IMR-90 (cell line): ENCODE results near the gene KDSR. TPM values are rescaled to one million over a fixed set of nuclear protein-coding genes. Genes with fewer than 3 reads are reported as not detected.

Experiments used
- ATAC-seq: fragments of 200-7000 bp; cut with Tn5 transposase; 2 replicates; pipeline ENCODE4 v1.9.1; 2020; ENCODE audit warnings: low read depth, mild to moderate bottlenecking, moderate library complexity
- BruUV-seq: library from RNA; stranded (reverse); fragments of 400-500 nt; replicated peaks from 2 replicates; lab custom pipeline; 2021; lab: Mats Ljungman, UMichigan
- CTCF ChIA-PET: fragments of 300-600 bp; formaldehyde crosslinking; extraction: SDS; loops from one replicate; lab custom pipeline; 2021; ENCODE audit warnings: antibody characterized with exemption; lab: Yijun Ruan, JAX
- POLR2A ChIA-PET: fragments of 300-600 bp; sonication (Branson Sonifier 250); formaldehyde crosslinking; loops from one replicate; lab custom pipeline; 2022; ENCODE audit warnings: antibody characterized with exemption; ENCODE audit not compliant: unreplicated experiment; lab: Charles Lee
- DNase-seq: peaks from one replicate; pipeline ENCODE4 v3.0.0; 2013
- H2AFZ ChIP-seq: replicated peaks from 2 replicates; pipeline ENCODE3; 2013; ENCODE audit warnings: low read length, mild to moderate bottlenecking; ENCODE audit not compliant: poor library complexity
- H2AK5ac ChIP-seq: 2 replicates; pipeline ENCODE4 v1.6.1; 2013; ENCODE audit warnings: low read depth, low read length, inconsistent platforms
- H2AK9ac ChIP-seq: replicated peaks from 2 replicates; pipeline ENCODE3; 2013; ENCODE audit warnings: mild to moderate bottlenecking, low read depth, low read length, moderate library complexity; ENCODE audit not compliant: poor library complexity
- H2BK120ac ChIP-seq: 2 replicates; pipeline ENCODE4 v1.6.1; 2013; ENCODE audit warnings: low read depth, low read length, inconsistent platforms
- H2BK15ac ChIP-seq: 3 replicates; pipeline ENCODE4 v1.6.1; 2013; ENCODE audit warnings: low read depth, low read length, inconsistent platforms
- H2BK20ac ChIP-seq: 2 replicates; pipeline ENCODE4 v1.6.1; 2013; ENCODE audit warnings: low read depth, mild to moderate bottlenecking, inconsistent platforms, low read length, moderate library complexity
- H2BK5ac ChIP-seq: 2 replicates; pipeline ENCODE4 v1.6.1; 2013; ENCODE audit warnings: mild to moderate bottlenecking, low read depth, low read length, inconsistent platforms; ENCODE audit not compliant: poor library complexity, severe bottlenecking
- H3K14ac ChIP-seq: replicated peaks from 2 replicates; pipeline ENCODE4 v1.6.1; 2013; ENCODE audit warnings: low read depth, low read length, inconsistent platforms
- H3K18ac ChIP-seq: 2 replicates; pipeline ENCODE4 v1.6.1; 2013; ENCODE audit warnings: low read depth, low read length, control low read depth
- H3K23ac ChIP-seq: 2 replicates; pipeline ENCODE4 v1.6.1; 2013; ENCODE audit warnings: low read depth, low read length, inconsistent platforms
- H3K27ac ChIP-seq: 2 replicates; pipeline ENCODE4 v1.5.1; 2013; ENCODE audit warnings: mild to moderate bottlenecking, control low read depth, low read length; ENCODE audit not compliant: insufficient read depth
- H3K27me3 ChIP-seq: 2 replicates; pipeline ENCODE4 v1.6.1; 2013; ENCODE audit warnings: low read length; ENCODE audit not compliant: control insufficient read depth, insufficient read depth
- H3K36me3 ChIP-seq: 2 replicates; pipeline ENCODE4 v1.6.1; 2013; ENCODE audit warnings: low read length, mixed read lengths; ENCODE audit not compliant: control insufficient read depth, insufficient read depth
- H3K4ac ChIP-seq: 2 replicates; pipeline ENCODE4 v1.6.1; 2013; ENCODE audit warnings: low read depth, low read length, inconsistent platforms
- H3K4me1 ChIP-seq: 2 replicates; pipeline ENCODE4 v1.6.1; 2013; ENCODE audit warnings: low read length, mixed read lengths; ENCODE audit not compliant: control insufficient read depth, insufficient read depth
- H3K4me2 ChIP-seq: 2 replicates; pipeline ENCODE4 v1.6.1; 2013; ENCODE audit warnings: low read depth, mild to moderate bottlenecking, control low read depth, low read length, moderate library complexity
- H3K4me3 ChIP-seq: 2 replicates; pipeline ENCODE4 v1.5.1; 2013; ENCODE audit warnings: low read depth, mild to moderate bottlenecking, control low read depth, low read length, moderate library complexity; ENCODE audit not compliant: insufficient read depth
- H3K56ac ChIP-seq: 2 replicates; pipeline ENCODE4 v1.6.1; 2013; ENCODE audit warnings: low read length, inconsistent platforms; ENCODE audit not compliant: insufficient read depth; ENCODE audit errors: extremely low read depth
- H3K79me1 ChIP-seq, 2 experiments: 2 replicates each; pipeline ENCODE4 v1.6.1; 2013; ENCODE audit warnings: low read length in 2 of 2, inconsistent platforms in 1 of 2, low read depth in 1 of 2
- H3K9ac ChIP-seq: 2 replicates; pipeline ENCODE4 v1.6.1; 2013; ENCODE audit warnings: low read depth, low read length, control low read depth
- H3K9me1 ChIP-seq: 2 replicates; pipeline ENCODE4 v1.6.1; 2013; ENCODE audit warnings: low read length, inconsistent platforms; ENCODE audit not compliant: insufficient read depth
- H3K9me3 ChIP-seq: 2 replicates; pipeline ENCODE4 v1.6.1; 2013; ENCODE audit warnings: low read length; ENCODE audit not compliant: control insufficient read depth, insufficient read depth
- H4K20me1 ChIP-seq: 2 replicates; pipeline ENCODE4 v1.6.1; 2013; ENCODE audit warnings: low read length, inconsistent platforms; ENCODE audit not compliant: insufficient read depth
- H4K5ac ChIP-seq: 2 replicates; pipeline ENCODE4 v1.6.1; 2013; ENCODE audit warnings: mild to moderate bottlenecking, low read depth, low read length, control low read depth
- H4K8ac ChIP-seq, 2 experiments: 2 replicates each; pipeline ENCODE4 v1.6.1; 2013; ENCODE audit warnings: low read depth in 2 of 2, low read length in 2 of 2, control low read depth in 1 of 2, inconsistent platforms in 1 of 2
- H4K91ac ChIP-seq: 2 replicates; pipeline ENCODE4 v1.6.1; 2013; ENCODE audit warnings: low read depth, low read length, inconsistent platforms; ENCODE audit not compliant: insufficient read depth
- CEBPB ChIP-seq: IDR thresholded peaks from 2 replicates; pipeline ENCODE4 v1.6.1; 2012; ENCODE audit warnings: low read depth, low read length, improper control_type of control experiment
- CHD1 ChIP-seq: IDR thresholded peaks from 2 replicates; pipeline ENCODE4 v1.6.1; 2012; ENCODE audit warnings: low read depth, low read length, improper control_type of control experiment
- CTCF ChIP-seq: conservative IDR thresholded peaks from 2 replicates; pipeline ENCODE4 v1.5.1; 2012; ENCODE audit warnings: mild to moderate bottlenecking, low read depth, low read length, improper control_type of control experiment
- ELK1 ChIP-seq: fragments of 150-350 bp; IDR thresholded peaks from 2 replicates; pipeline ENCODE4 v1.6.1; 2016; ENCODE audit warnings: low read depth, mild to moderate bottlenecking, low read length, moderate library complexity, borderline replicate concordance
- FOS ChIP-seq: fragments of 150-350 bp; IDR thresholded peaks from 2 replicates; pipeline ENCODE4 v1.6.1; 2016; ENCODE audit warnings: low read depth, low read length
- NFE2L2 ChIP-seq: fragments of 150-350 bp; IDR thresholded peaks from 2 replicates; pipeline ENCODE4 v1.6.1; 2016; ENCODE audit warnings: low read depth, mild to moderate bottlenecking, low read length
- POLR2A ChIP-seq: IDR thresholded peaks from 2 replicates; pipeline ENCODE4 v1.6.1; 2012; ENCODE audit warnings: mild to moderate bottlenecking, low read depth, low read length
- RAD21 ChIP-seq: IDR thresholded peaks from 2 replicates; pipeline ENCODE4 v1.6.1; 2012; ENCODE audit warnings: low read length, improper control_type of control experiment
- RFX5 ChIP-seq: IDR thresholded peaks from 2 replicates; pipeline ENCODE4 v1.8.0; 2012; ENCODE audit warnings: low read depth, mild to moderate bottlenecking, low read length, moderate library complexity
- SMC3 ChIP-seq: fragments of 150-350 bp; IDR thresholded peaks from 2 replicates; pipeline ENCODE4 v1.6.1; 2016; ENCODE audit warnings: low read depth, mild to moderate bottlenecking, antibody characterized with exemption, low read length, moderate library complexity
- WGBS, 2 experiments: methylation state at CpG; one replicate each; pipeline versions ENCODE4 v1.1.5 to v1.1.7; 2013; ENCODE audit warnings: missing lambda C conversion rate in 2 of 2; ENCODE audit not compliant: insufficient read length in 1 of 2; ENCODE audit errors: extremely low coverage in 2 of 2; 5-methylcytosine and 5-hydroxymethylcytosine counted together
- dilution Hi-C: fragments of 300-500 bp; cut with HindIII; formaldehyde crosslinking; loops from one replicate; pipeline ENCODE4 v1.14.3; 2018; ENCODE audit warnings: low sequenced_read_pairs; ENCODE audit not compliant: unreplicated experiment
- in situ Hi-C: fragments of 300-500 bp; cut with MboI; formaldehyde crosslinking; loops from 3 replicates; pipeline ENCODE4 v1.14.3; 2019; ENCODE audit warnings: low sequenced_read_pairs, inconsistent platforms, mixed read lengths
- intact Hi-C: fragments of 100-400 bp; cut with micrococcal nuclease; formaldehyde crosslinking; loops from 2 replicates; pipeline ENCODE4 v1.10.0; 2022
- polyA plus RNA-seq, 3 experiments: library from polyadenylated mRNA; depleted of rRNA; stranded (reverse); fragments of >200 nt; gene quantifications; 2 replicates each; pipeline ENCODE4 v1.2.3, GENCODE V29; 2012; ENCODE audit warnings: low replicate concordance in 1 of 3
- total RNA-seq: library from RNA; depleted of rRNA; stranded (reverse); fragments of >200 nt; gene quantifications from 2 replicates; pipeline ENCODE4 v1.2.3, GENCODE V29; 2012

The KDSR gene
- total and polyA plus RNA-seq, 2 of the 4 experiments (the other 2 are of a cell fraction), result 21.5 to 21.9 TPM

DNA sequence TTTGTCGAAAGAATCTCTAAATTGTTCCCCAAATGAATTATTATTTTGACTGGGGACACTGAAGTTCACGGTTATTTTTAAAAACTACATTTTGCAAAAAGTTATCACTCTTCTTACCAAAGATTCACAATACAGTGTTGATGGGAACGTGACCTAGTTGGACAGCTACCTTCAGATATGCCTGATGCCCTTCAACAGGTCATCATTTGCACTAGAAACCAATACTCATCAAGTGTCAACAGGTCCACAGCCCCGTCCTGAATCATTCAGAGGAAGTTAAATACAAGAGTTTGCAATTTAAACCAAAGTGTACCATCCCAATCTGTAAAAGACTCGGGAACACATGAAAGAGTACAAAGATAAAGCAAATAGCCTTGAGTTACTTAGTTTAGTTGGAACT, 75.7 kb downstream of the KDSR start (continued):
- TF ChIP-seq CTCF, result no peak
- TF ChIP-seq CHD1, result no peak
- TF ChIP-seq POLR2A, result no peak
- no peak for TF ChIP-seq RFX5

- Histone ChIP-seq H2AK5ac (no peak overlapping the region), H2AK9ac (no peak overlapping the region), H3K79me1 (no peaks in the 10 kb centered on the region), H2BK5ac (no peak overlapping the region), H3K14ac (no peak overlapping the region), H4K5ac (no peak overlapping the region), H3K27ac (no peak overlapping the region), H3K4me3 (no peak overlapping the region), H2AFZ (no peak overlapping the region), H2BK15ac (no peak overlapping the region), H2BK120ac (no peak overlapping the region), H4K8ac (no peak overlapping the region), H2BK20ac (no peak overlapping the region), H3K23ac (no peak overlapping the region), H3K56ac (no peak overlapping the region), H3K4me1 (no peaks in the 10 kb centered on the region), H4K91ac (no peak overlapping the region), H3K4ac (no peak overlapping the region), H3K9ac (no peak overlapping the region), H3K9me3 (no peaks in the 10 kb centered on the region), H4K20me1 (no peaks in the 10 kb centered on the region), H3K4me2 (no peak overlapping the region), H3K9me1 (no peaks in the 10 kb centered on the region), H3K27me3 (peaks cover 3% of the 10 kb centered on the region), H3K18ac (no peak overlapping the region), H3K36me3 (no peaks in the 10 kb centered on the region)
- ChIA-PET POLR2A (no interaction called here), CTCF (no interaction called here)
- ATAC-seq (no peak), DNase-seq (no peak)
- 78% methylated on average over 3 of the region's 7 CpGs; no CpG with 5 or more reads in 1 of the 2 experiments for WGBS, 2 experiments
- TF ChIP-seq SMC3, result no peak
- TF ChIP-seq FOS, result no peak
- no peak for TF ChIP-seq CEBPB
- TF ChIP-seq RAD21, result no peak
- no peak for TF ChIP-seq NFE2L2
- no peak for TF ChIP-seq ELK1
- TF ChIP-seq POLR2A, result no peak
- no peak for TF ChIP-seq CHD1
- intact Hi-C loops (loop anchor here (1.0 kb wide), 1 partner anchor 25 kb away; no protein-coding TSS in a partner anchor), dilution Hi-C loops (no loop called here), in situ Hi-C loops (no loop called here)
- no TSS peak for BruUV-seq
These were observed 76.2 kb downstream of the KDSR start for GRCh38 chr18:63290821-63291200.
